Endothelial cell (in vitro differentiated cells): ENCODE measurements around the gene OPA3. TPM values are rescaled to one million over a fixed set of nuclear protein-coding genes. Genes with fewer than 3 reads are reported as not detected.

Experiments used
- DNase-seq: peaks from one replicate; pipeline ENCODE4 v3.0.0; 2021; ENCODE audit warnings: low spot score
- H3K27ac Mint-ChIP-seq: one replicate; pipeline ENCODE4 v1.8.0; 2021; ENCODE audit warnings: mixed read lengths, inconsistent platforms; ENCODE audit not compliant: unreplicated experiment
- H3K27me3 Mint-ChIP-seq: one replicate; pipeline ENCODE4 v1.8.0; 2021; ENCODE audit warnings: mild to moderate bottlenecking, moderate library complexity, mixed read lengths, inconsistent platforms; ENCODE audit not compliant: unreplicated experiment
- H3K36me3 Mint-ChIP-seq: one replicate; pipeline ENCODE4 v1.8.0; 2021; ENCODE audit warnings: mild to moderate bottlenecking, low read depth, mixed read lengths, inconsistent platforms; ENCODE audit not compliant: unreplicated experiment
- H3K4me1 Mint-ChIP-seq: one replicate; pipeline ENCODE4 v1.8.0; 2021; ENCODE audit warnings: mild to moderate bottlenecking, mixed read lengths, inconsistent platforms; ENCODE audit not compliant: unreplicated experiment
- H3K4me3 Mint-ChIP-seq: one replicate; pipeline ENCODE4 v1.8.0; 2021; ENCODE audit warnings: mild to moderate bottlenecking, mixed read lengths, inconsistent platforms; ENCODE audit not compliant: unreplicated experiment
- H3K9me3 Mint-ChIP-seq: one replicate; pipeline ENCODE4 v1.8.0; 2021; ENCODE audit warnings: mixed read lengths, inconsistent platforms; ENCODE audit not compliant: unreplicated experiment
- CTCF ChIP-seq: fragments of 200-600 bp; sonication (generic); IDR thresholded peaks from one replicate; pipeline ENCODE4 v1.5.0; 2021; ENCODE audit warnings: antibody characterized with exemption; ENCODE audit not compliant: unreplicated experiment
- total RNA-seq: library from RNA; stranded (reverse); fragmentation: NEBNext Ultra II Directional; extraction: Animal tissue kit (Norgen Biotek cat#: 25700); gene quantifications from one replicate; pipeline ENCODE4 v1.2.1, GENCODE V29; 2021; ENCODE audit not compliant: unreplicated experiment

The OPA3 gene
- total RNA-seq, 1 donor from 2014 or later = 13.4 TPM

- peak overlapping the region; percentile 73 for H3K4me3 Mint-ChIP-seq
- no peaks in the 10 kb centered on the region for H3K9me3 Mint-ChIP-seq
- peaks cover 3% of the 10 kb centered on the region for H3K4me1 Mint-ChIP-seq
- H3K27me3 Mint-ChIP-seq = peaks cover 6% of the 10 kb centered on the region
- TF ChIP-seq CTCF = no peak
- DNase-seq = no peak
- peak overlapping the region; percentile 38 for H3K27ac Mint-ChIP-seq
- peaks cover 18% of the 10 kb centered on the region for H3K36me3 Mint-ChIP-seq
These were observed 29.5 kb upstream of the OPA3 start for GRCh38 chr19:45613926-45614725.

GRCh38 chr19:45608948-45609347 lies 24.3 kb upstream of the OPA3 start:
- peak overlapping the region; percentile 73 for H3K4me3 Mint-ChIP-seq
- H3K4me1 Mint-ChIP-seq = peaks cover 3% of the 10 kb centered on the region
- peaks cover 4% of the 10 kb centered on the region for H3K27me3 Mint-ChIP-seq
- no peak for TF ChIP-seq CTCF
- H3K9me3 Mint-ChIP-seq = no peaks in the 10 kb centered on the region
- peak overlapping the region; percentile 62 for H3K27ac Mint-ChIP-seq
- DNase-seq = no peak
- H3K36me3 Mint-ChIP-seq = peaks cover 17% of the 10 kb centered on the region

- peaks cover 13% of the 10 kb centered on the region for H3K36me3 Mint-ChIP-seq
- peaks cover 9% of the 10 kb centered on the region for H3K4me1 Mint-ChIP-seq
- H3K4me3 Mint-ChIP-seq = peak overlapping the region; percentile 71
- TF ChIP-seq CTCF = peak; percentile 94
- H3K27me3 Mint-ChIP-seq = peaks cover 7% of the 10 kb centered on the region
- H3K9me3 Mint-ChIP-seq = no peaks in the 10 kb centered on the region
- H3K27ac Mint-ChIP-seq = peak overlapping the region; percentile 67
- DNase-seq = peak; percentile 85
These were observed 22.7 kb upstream of the OPA3 start for GRCh38 chr19:45607071-45608029.

- H3K9me3 Mint-ChIP-seq = no peaks in the 10 kb centered on the region
- peaks cover 53% of the 10 kb centered on the region for H3K4me1 Mint-ChIP-seq
- peaks cover 17% of the 10 kb centered on the region for H3K27me3 Mint-ChIP-seq
- H3K27ac Mint-ChIP-seq = peak within 1 kb of the TSS; percentile 96
- H3K36me3 Mint-ChIP-seq = peaks cover 7% of the 10 kb centered on the region
- peak; percentile 64 for DNase-seq
- TF ChIP-seq CTCF = no peak
- H3K4me3 Mint-ChIP-seq = peak within 1 kb of the TSS; percentile 100
These were observed 17.1 kb upstream of the OPA3 start, which contains the start of gene GPR4 for GRCh38 chr19:45601524-45602374. Gene GPR4 (minus strand): TSS chr19:45602212. CDS start chr19:45591866, 10,346 bp downstream.
